DMS114 treated with DMSO at 0.1 percent for 48 hours (cell line): ENCODE data around the gene JPH3.
"Not testable (repeated sequence)": the region's sequence is repeated elsewhere in the genome, so short reads cannot be mapped to it uniquely, and the experiment has no call there.

Experiments
- DNase-seq: peaks from one replicate; lab custom pipeline; 2025; ENCODE audit not compliant: unreplicated experiment; lab: John Stamatoyannopoulos, UW

Gene JPH3

GRCh38 chr16:87678618-87679017, 76.3 kb downstream of the JPH3 start:
- no peak for DNase-seq

DNA sequence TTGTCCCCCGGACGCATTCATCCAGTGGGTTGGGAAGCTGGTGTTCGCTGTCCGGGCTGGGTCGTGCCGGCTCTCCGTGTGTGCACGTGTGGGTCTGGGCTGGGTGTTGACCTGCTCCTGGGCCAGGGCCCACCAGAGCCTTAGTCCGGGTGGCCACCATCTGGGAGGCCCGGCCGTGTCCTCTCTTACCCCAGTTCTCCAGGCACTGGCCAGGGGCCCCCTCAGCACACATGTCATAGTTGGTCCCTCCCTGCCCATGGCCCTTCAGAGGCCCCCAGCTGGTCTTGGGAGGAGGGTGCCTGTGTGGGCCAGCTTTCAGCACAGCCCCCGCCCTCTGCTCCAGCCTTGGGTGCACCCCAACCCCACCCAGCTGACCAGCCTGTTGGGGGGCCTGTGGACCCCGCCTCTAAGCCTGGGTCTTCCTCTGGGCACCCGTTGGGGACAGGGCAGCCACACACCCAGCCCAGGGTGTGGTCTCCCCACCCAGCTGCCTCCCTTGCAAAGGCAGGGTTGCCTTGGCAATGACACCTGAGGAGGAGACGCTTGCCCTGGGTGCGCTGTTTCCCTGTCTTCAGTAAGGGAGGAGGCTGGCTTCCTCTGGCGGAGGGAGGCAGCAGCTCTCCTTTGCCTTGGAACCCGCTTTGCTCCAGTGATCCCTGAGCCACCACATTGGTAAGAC, 77.4 kb downstream of the JPH3 start:
- no peak for DNase-seq

GRCh38 chr16:87680272-87680644, 78.0 kb downstream of the JPH3 start:
- DNase-seq: no peak

DNA sequence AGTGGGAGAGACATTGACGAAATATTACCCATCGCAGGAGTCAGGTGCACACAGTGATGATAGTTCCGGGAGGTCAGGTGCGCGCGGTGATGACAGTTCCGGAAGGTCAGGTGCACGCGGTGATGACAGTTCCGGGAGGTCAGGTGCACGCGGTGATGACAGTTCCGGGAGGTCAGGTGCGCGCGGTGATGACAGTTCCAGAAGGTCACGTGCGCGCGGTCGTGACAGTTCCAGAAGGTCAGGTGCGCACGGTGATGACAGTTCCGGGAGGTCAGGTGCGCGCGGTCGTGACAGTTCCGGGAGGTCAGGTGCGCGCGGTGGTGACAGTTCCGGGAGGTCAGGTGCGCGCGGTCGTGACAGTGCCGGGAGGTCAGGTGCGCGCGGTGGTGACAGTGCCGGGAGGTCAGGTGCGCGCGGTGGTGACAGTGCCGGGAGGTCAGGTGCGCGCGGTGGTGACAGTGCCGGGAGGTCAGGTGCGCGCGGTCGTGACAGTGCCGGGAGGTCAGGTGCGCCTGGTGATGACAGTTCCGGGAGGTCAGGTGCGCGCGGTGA, 78.8 kb downstream of the JPH3 start:
- not testable (repeated sequence) for DNase-seq

DNA sequence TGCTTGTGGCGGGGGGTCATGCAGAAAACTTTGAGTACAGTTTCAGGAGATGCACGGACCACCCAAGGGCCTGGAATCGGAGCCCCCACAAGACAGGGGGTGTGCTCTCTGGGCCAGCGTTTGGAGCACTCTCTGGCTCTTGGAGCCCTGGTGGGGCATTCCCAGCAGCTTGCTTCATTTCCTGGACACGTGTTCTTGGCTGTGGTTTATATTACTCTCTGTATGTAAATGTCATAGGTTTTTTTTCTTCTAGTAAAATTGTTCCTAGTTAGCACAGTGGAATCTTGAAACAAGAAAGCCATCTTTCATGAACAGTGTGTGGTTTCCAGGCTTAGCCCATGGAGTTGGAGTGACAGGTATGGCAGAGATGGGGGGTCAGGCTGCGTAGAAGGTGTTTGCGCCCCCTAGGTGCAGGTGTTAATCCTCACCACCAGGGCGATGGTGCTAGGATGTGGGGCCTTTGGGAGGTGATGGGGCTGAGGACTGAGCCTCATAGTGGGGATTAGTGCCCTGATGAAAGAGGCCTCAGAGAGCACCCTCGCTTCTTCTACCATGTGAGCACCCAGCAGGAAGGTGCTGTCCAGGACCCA, 79.8 kb downstream of the JPH3 start:
- DNase-seq: no peak

GRCh38 chr16:87682852-87683399, 80.6 kb downstream of the JPH3 start:
- no peak for DNase-seq

DNA sequence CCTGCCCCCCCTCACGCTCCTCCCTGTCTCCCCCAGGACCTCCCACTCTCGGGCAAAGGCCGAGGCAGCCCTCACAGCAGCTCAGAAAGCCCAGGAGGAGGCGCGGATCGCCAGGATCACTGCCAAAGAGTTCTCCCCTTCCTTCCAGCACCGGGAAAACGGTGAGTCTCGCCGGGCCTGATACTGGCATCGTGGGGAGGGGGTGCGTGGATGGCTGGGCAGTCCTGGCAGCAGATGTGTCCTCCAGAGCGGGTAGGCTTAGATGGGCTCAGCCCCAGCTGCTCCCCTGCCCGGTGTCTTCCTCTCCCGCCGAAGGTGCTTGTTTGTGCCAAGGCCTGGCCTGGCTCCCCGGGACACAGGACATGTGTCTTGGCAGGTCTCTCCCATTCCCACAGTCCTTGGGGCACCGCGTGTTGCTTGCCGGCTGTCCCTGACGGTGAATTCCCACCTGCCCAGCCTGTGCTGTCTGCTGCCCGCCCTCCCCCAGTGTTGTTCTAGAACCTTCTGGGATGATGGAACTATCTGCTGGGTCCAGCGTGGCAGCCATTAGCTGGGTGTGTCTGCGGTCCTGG, 81.9 kb downstream of the JPH3 start:
- DNase-seq: no peak

DNA sequence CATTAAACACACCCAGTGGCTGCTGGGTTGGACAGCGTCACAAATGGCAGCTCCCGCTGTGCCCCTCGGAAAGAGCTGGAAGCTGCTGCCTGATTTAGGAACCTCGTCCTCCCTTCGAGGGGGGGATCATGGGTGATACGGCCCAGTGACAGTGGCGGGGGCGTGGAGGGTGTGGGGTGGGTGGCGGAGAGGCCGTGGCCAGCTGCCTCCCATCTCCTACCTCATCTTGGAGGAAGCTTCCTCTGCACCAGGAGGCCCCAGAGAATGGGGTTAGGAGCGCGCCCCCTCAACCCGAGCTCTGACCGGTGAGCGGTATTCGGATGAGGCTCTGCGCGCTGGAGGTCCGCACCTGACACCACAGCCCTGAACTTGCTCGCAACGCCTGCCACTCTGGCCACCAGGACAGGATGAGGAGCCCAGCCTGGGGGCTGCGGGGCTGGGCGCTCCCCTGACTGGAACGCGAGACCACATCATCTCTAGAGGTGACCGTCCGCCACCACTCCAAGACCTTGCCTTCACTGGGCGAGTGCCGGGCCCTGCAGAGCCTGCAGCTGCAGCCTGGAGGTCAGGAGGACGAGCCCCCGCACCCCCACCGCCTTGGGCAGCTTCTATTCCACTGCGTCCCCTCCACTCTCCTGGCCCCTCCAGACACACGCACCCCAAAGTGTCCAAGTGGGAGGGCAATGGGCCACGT, 82.5 kb downstream of the JPH3 start:
- DNase-seq: no peak

DNA sequence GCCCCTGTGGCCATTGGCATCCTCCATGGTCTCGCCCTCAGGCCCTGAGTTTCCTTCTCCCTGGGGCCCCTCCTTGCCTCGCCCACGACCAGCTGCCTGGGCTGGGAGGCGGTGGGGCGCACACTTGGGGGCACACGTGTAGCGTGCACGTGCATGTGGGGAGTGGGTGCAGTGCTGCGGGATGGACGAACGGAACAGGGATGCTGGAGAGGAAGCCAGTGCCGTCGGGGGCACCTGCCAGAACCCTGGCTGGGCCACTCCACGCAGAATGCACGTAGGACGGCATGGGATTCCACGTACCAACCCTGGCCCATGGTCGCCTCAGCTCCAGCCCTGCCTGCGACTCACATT, 83.1 kb downstream of the JPH3 start:
- no peak for DNase-seq

GRCh38 chr16:87685766-87686165, 83.5 kb downstream of the JPH3 start:
- no peak for DNase-seq

- DNase-seq: no peak
Measured at GRCh38 chr16:87686697-87687096, 84.4 kb downstream of the JPH3 start.

GRCh38 chr16:87687126-87687910, 85.0 kb downstream of the JPH3 start:
- no peak for DNase-seq

DNA sequence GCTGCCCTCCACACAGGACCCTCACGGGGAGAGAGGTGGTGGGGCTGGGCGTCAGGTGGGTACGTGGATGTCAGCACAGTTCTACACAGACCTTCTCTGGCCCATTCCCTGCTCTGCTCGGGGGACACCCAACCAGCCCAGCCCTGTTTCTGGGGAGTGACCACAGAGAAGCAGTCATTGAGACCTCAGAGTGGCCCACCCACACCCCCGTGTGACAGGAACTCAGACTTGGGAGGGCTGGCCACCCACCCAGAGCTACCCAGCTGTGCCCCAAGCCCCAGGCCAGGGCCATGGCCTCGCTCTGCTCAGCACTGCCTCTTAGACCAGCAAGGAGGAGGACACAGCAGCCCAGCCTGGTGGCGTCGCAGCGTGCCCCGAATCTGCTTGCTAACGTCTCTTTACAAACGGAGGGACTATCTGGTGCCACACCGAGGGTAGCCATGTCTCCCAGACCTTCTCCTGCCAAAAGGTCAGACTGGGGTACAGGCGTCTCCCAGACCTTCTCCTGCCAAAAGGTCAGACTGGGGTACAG, 85.8 kb downstream of the JPH3 start:
- DNase-seq: no peak

- DNase-seq: no peak
Measured at GRCh38 chr16:87688876-87689815, 86.8 kb downstream of the JPH3 start.

GRCh38 chr16:87689956-87690465, 87.7 kb downstream of the JPH3 start:
- DNase-seq: no peak

GRCh38 chr16:87690911-87691685, 88.8 kb downstream of the JPH3 start:
- no peak for DNase-seq

GRCh38 chr16:87691686-87692079, 89.4 kb downstream of the JPH3 start:
- DNase-seq: no peak

DNA sequence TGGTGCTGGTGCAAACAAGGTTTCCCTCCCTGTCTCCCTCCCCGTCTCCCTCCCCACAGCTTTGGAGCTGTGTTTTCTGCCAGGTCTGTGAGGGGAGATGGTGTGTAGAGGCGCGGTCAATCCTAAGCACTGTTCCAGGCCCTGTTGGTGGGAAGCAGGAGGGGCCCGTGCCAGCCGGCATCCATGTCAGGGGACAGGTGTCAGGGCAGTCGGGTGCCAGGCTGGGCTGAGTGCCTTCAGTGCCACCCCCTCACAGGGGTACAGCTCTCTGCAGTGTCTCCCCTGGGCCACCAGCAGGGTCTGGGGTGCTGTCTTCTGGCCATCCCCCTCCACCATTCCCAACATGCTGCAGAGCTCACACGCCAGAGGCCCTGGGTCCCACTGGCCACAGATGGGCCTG, 89.9 kb downstream of the JPH3 start:
- no peak for DNase-seq

DNA sequence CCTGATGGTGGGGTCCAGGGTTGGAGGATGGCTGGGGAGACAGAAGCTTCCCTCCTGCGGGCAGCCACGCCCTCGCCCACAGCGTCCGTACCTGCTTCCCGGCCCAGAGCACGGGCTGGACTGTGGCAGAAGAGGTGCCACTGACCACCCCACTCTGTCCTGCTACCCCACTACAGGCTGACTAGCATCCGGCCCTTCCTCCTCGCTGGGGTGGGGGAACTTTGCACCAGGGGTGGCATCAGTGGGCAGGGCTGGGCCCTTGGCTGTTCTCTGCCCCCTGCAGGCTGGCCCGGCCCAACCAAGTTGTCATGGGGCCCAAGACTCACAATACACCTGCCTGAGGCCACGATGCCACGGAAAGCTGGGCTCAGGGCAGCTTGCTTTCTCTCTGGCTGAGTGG, 90.4 kb downstream of the JPH3 start:
- no peak for DNase-seq
